HCT116 (cell line): ENCODE results near the gene ODF2L. TPM values are rescaled to one million over a fixed set of nuclear protein-coding genes. Genes with fewer than 3 reads are reported as not detected.

ENCODE experiments used
- ATAC-seq: fragments of 200-7000 bp; cut with Tn5 transposase; 2 replicates; pipeline ENCODE4 v1.9.1; 2020; ENCODE audit warnings: mild to moderate bottlenecking, moderate library complexity
- BruUV-seq: library from RNA; stranded (reverse); fragments of 400-500 nt; replicated peaks from 2 replicates; lab custom pipeline; 2021; lab: Mats Ljungman, UMichigan
- CTCF ChIA-PET: fragments of 300-600 bp; sonication (Branson Sonifier 250); formaldehyde crosslinking; loops from one replicate; lab custom pipeline; 2021; ENCODE audit warnings: antibody characterized with exemption; lab: Charles Lee
- POLR2A ChIA-PET: fragments of 300-600, 350-600 bp; sonication (Branson Sonifier 250); formaldehyde crosslinking; loops from one replicate; lab custom pipeline; 2021; ENCODE audit warnings: antibody characterized with exemption; lab: Charles Lee
- RAD21 ChIA-PET, 2 experiments: fragments of 300-600 bp; sonication (Branson Sonifier 250); formaldehyde crosslinking; loops; one replicate each; lab custom pipeline; 2023; ENCODE audit warnings: low total read pairs in 2 of 2; ENCODE audit not compliant: uncharacterized antibody in 2 of 2, unreplicated experiment in 2 of 2, low non-redundant PET in 1 of 2; lab: Charles Lee
- DNase-seq: peaks from one replicate; pipeline ENCODE4 v3.0.0-alpha.2; 2010; ENCODE audit warnings: low read depth, low spot score
- H2AFZ ChIP-seq: fragments of 200-600 bp; shearing (Covaris generic), sonication (generic); 2 replicates; pipeline ENCODE4 v1.6.1; 2017; ENCODE audit warnings: low read depth, mixed run types, mixed read lengths, antibody characterized with exemption, low read length; ENCODE audit not compliant: poor library complexity, severe bottlenecking
- H3K27ac ChIP-seq: 2 replicates; pipeline ENCODE4 v1.5.1; 2012; ENCODE audit warnings: low read depth, low read length
- H3K27me3 ChIP-seq: fragments of 200-600 bp; sonication (generic); 2 replicates; pipeline ENCODE4 v1.6.1; 2016; ENCODE audit warnings: mixed run types, low read length, mixed read lengths; ENCODE audit not compliant: insufficient read depth
- H3K36me3 ChIP-seq, 2 experiments: fragments of 200-500 bp in 1 of 2; fragments of 200-600 bp in 1 of 2; sonication (Bioruptor generic) in 1 of 2; sonication (generic) in 1 of 2; 2 replicates each; pipeline versions ENCODE4 v1.5.1 to v1.6.1; 2014 to 2016; ENCODE audit warnings: low read length in 2 of 2, inconsistent platforms in 1 of 2, mixed read lengths in 1 of 2, mixed run types in 1 of 2; ENCODE audit not compliant: insufficient read depth in 2 of 2, control insufficient read depth in 1 of 2
- H3K4me1 ChIP-seq, 2 experiments: fragments of 200-600 bp in 1 of 2; sonication (generic) in 1 of 2; 2 replicates each; pipeline versions ENCODE4 v1.5.1 to v1.6.1; 2012 to 2017; ENCODE audit warnings: low read length in 2 of 2, inconsistent platforms in 1 of 2, mild to moderate bottlenecking in 1 of 2, mixed read lengths in 1 of 2, mixed run types in 1 of 2, moderate library complexity in 1 of 2; ENCODE audit not compliant: insufficient read depth in 2 of 2, control insufficient read depth in 1 of 2
- H3K4me2 ChIP-seq: fragments of 200-600 bp; sonication (generic); 2 replicates; pipeline ENCODE4 v1.6.1; 2017; ENCODE audit warnings: mixed run types, low read length, mixed read lengths
- H3K4me3 ChIP-seq, 2 experiments: fragments of 200-600 bp in 1 of 2; sonication (generic) in 1 of 2; replicated peaks in 1 of 2; 2 replicates each; pipeline ENCODE4 v1.5.1; 2011 to 2016; ENCODE audit warnings: low read length in 2 of 2, control low read depth in 1 of 2, low read depth in 1 of 2, mild to moderate bottlenecking in 1 of 2, mixed read lengths in 1 of 2, mixed run types in 1 of 2
- H3K79me2 ChIP-seq: fragments of 200-600 bp; sonication (generic); 2 replicates; pipeline ENCODE4 v1.6.1; 2017; ENCODE audit warnings: mild to moderate bottlenecking, mixed run types, low read length, moderate library complexity, mixed read lengths; ENCODE audit not compliant: insufficient read depth
- H3K9ac ChIP-seq: fragments of 200-600 bp; sonication (generic); 2 replicates; pipeline ENCODE4 v1.6.1; 2016; ENCODE audit warnings: low read length, mixed read lengths
- H3K9me2 ChIP-seq: fragments of 200-600 bp; sonication (generic), shearing (Covaris generic); 2 replicates; pipeline ENCODE4 v1.6.1; 2017; ENCODE audit warnings: mixed run types, mild to moderate bottlenecking, moderate library complexity; ENCODE audit not compliant: insufficient read depth
- H3K9me3 ChIP-seq, 2 experiments: fragments of 200-500 bp in 1 of 2; fragments of 200-600 bp in 1 of 2; sonication (Bioruptor generic) in 1 of 2; sonication (generic) in 1 of 2; 2 replicates each; pipeline ENCODE4 v1.6.1; 2014 to 2017; ENCODE audit warnings: low read length in 2 of 2, mixed read lengths in 2 of 2, inconsistent platforms in 1 of 2, low read depth in 1 of 2, mild to moderate bottlenecking in 1 of 2, mixed run types in 1 of 2, moderate library complexity in 1 of 2; ENCODE audit not compliant: control insufficient read depth in 1 of 2, insufficient read depth in 1 of 2
- H4K20me1 ChIP-seq: fragments of 200-600 bp; sonication (generic), shearing (Covaris generic); 2 replicates; pipeline ENCODE4 v1.6.1; 2017; ENCODE audit warnings: mixed run types, mild to moderate bottlenecking, moderate library complexity; ENCODE audit not compliant: insufficient read depth
- ATF3 ChIP-seq: IDR thresholded peaks from 2 replicates; pipeline ENCODE4 v1.6.1; 2012
- ELF1 ChIP-seq: IDR thresholded peaks from 2 replicates; pipeline ENCODE4 v1.6.1; 2012; ENCODE audit warnings: low read depth, borderline replicate concordance
- EZH2 ChIP-seq: fragments of 200-600 bp; sonication (generic); IDR thresholded peaks from 2 replicates; pipeline ENCODE4 v1.6.1; 2017; ENCODE audit warnings: antibody characterized with exemption, mixed run types
- MAX ChIP-seq: IDR thresholded peaks from 2 replicates; pipeline ENCODE4 v1.6.1; 2012
- POLR2A ChIP-seq: IDR thresholded peaks from 2 replicates; pipeline ENCODE4 v1.7.0; 2011; ENCODE audit warnings: borderline replicate concordance; ENCODE audit not compliant: insufficient read depth, insufficient read length; ENCODE audit errors: extremely low read depth
- RAD21 ChIP-seq: IDR thresholded peaks from 2 replicates; pipeline ENCODE4 v1.6.1; 2012; ENCODE audit warnings: low read depth, mild to moderate bottlenecking
- REST ChIP-seq: IDR thresholded peaks from 2 replicates; pipeline ENCODE4 v1.6.1; 2012; ENCODE audit warnings: low read depth
- SP1 ChIP-seq: IDR thresholded peaks from 2 replicates; pipeline ENCODE4 v1.6.1; 2012; ENCODE audit warnings: low read depth
- YY1 ChIP-seq: IDR thresholded peaks from 2 replicates; pipeline ENCODE4 v1.6.1; 2011; ENCODE audit warnings: low read length, low read depth, moderate library complexity, mild to moderate bottlenecking; ENCODE audit not compliant: insufficient replicate concordance; ENCODE audit errors: extremely low read depth
- ZBTB33 ChIP-seq: IDR thresholded peaks from 2 replicates; pipeline ENCODE4 v1.6.1; 2011; ENCODE audit warnings: mild to moderate bottlenecking, low read length, moderate library complexity; ENCODE audit not compliant: insufficient replicate concordance; ENCODE audit errors: extremely low read depth
- ZFX ChIP-seq: fragments of 450-650 bp; IDR thresholded peaks from 2 replicates; pipeline ENCODE4 v1.6.1; 2017
- intact Hi-C: fragments of 100-400 bp; cut with micrococcal nuclease; formaldehyde crosslinking; loops from 2 replicates; pipeline ENCODE4 v1.10.0; 2022
- total RNA-seq: library from RNA; stranded (reverse); gene quantifications from one replicate; pipeline ENCODE4 v1.2.1, GENCODE V29; 2021; ENCODE audit not compliant: unreplicated experiment

The ODF2L gene
- total RNA-seq, 1 experiment from 2014 or later, result 33.7 TPM

GRCh38 chr1:86388777-86389176, 7.3 kb downstream of the ODF2L start (continued):
- TF ChIP-seq ZBTB33 (no peak), ELF1 (no peak), MAX (no peak)

- CTCF ChIA-PET, result no interaction called here
- Histone ChIP-seq H3K79me2 (peaks cover 18% of the 10 kb centered on the region), H3K27ac (no peak overlapping the region), H3K9ac (no peak overlapping the region), H3K9me2 (no peaks in the 10 kb centered on the region), H3K4me3 (no peak overlapping the region), H4K20me1 (no peaks in the 10 kb centered on the region), H2AFZ (no peak overlapping the region), H3K36me3 (no peaks in the 10 kb centered on the region), H3K4me1 (no peaks in the 10 kb centered on the region), H3K4me2 (no peak overlapping the region), H3K27me3 (no peaks in the 10 kb centered on the region), H3K9me3 (no peaks in the 10 kb centered on the region)
- no peak for DNase-seq
- TF ChIP-seq RAD21, result no peak
- no peak for TF ChIP-seq REST
- no peak for TF ChIP-seq EZH2
- no peak for TF ChIP-seq YY1
- TF ChIP-seq ZBTB33, result no peak
- TF ChIP-seq POLR2A, result no peak
- no peak for TF ChIP-seq ATF3
- no peak for TF ChIP-seq SP1
- TF ChIP-seq ELF1, result no peak
- no peak for TF ChIP-seq ZFX
- ATAC-seq, result no peak
- BruUV-seq, result no TSS peak
- POLR2A ChIA-PET, result no interaction called here
- intact Hi-C loops, result loop anchor here (10.0 kb wide), 1 partner anchor 697 kb away; no protein-coding TSS in a partner anchor
- RAD21 ChIA-PET, result no interaction called here
Measured at GRCh38 chr1:86387916-86388627, 8.1 kb downstream of the ODF2L start.
